Measurements from ENCODE around the gene AGRN. TPM values are rescaled to one million over a fixed set of nuclear protein-coding genes. Genes with fewer than 3 reads are reported as not detected.

The AGRN gene
- total RNA-seq, 4 donors from 2014 or later, result 20.0 to 35.8 (median 32.0) TPM

DNA sequence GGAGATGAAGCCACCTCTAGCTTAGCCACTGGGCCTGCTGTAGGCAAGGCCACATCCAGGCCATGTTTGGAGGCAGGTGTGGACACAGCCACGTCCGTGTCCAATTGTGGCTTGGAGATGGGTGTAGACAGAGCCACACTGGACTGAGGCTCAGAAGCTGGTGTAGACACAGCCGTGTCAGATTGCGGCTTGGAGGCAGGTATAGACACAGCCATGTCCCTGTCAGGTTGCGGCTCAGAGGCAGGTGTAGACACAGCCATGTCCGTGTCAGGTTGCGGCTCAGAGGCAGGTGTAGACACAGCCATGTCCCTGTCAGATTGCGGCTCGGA is 40.2 kb upstream of the AGRN start:
- intact Hi-C loops (cut with DNase I), result loop anchor here (5.0 kb wide), 1 partner anchor 83 kb away; no protein-coding TSS in a partner anchor
- 38 to 60% methylated on average over 1 to 8 of the region's 9 CpGs for WGBS, 2 donors
- TF ChIP-seq, protein P1, sequence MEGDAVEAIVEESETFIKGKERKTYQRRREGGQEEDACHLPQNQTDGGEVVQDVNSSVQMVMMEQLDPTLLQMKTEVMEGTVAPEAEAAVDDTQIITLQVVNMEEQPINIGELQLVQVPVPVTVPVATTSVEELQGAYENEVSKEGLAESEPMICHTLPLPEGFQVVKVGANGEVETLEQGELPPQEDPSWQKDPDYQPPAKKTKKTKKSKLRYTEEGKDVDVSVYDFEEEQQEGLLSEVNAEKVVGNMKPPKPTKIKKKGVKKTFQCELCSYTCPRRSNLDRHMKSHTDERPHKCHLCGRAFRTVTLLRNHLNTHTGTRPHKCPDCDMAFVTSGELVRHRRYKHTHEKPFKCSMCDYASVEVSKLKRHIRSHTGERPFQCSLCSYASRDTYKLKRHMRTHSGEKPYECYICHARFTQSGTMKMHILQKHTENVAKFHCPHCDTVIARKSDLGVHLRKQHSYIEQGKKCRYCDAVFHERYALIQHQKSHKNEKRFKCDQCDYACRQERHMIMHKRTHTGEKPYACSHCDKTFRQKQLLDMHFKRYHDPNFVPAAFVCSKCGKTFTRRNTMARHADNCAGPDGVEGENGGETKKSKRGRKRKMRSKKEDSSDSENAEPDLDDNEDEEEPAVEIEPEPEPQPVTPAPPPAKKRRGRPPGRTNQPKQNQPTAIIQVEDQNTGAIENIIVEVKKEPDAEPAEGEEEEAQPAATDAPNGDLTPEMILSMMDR (IDR thresholded peaks at IDR 0.05), result no peak
- no peak for TF ChIP-seq POLR2A (IDR thresholded peaks at IDR 0.05)
- no peak for DNase-seq
- peaks cover 8 to 43% (median 13%) of the 10 kb centered on the region in 3 donors for H3K4me1 ChIP-seq
- H3K36me3 ChIP-seq, result peaks cover 0 to 7% (median 0%) of the 10 kb centered on the region in 3 donors
- H3K27ac ChIP-seq, result no peak overlapping the region
- H3K4me3 ChIP-seq, result no peak overlapping the region
- peaks cover 0 to 81% (median 2%) of the 10 kb centered on the region in 4 donors for H3K27me3 ChIP-seq
- H3K9me3 ChIP-seq, result no peaks in the 10 kb centered on the region

- DNase-seq, result no peak
- intact Hi-C loops (cut with DNase I), result loop anchor here (5.0 kb wide), 1 partner anchor 82 kb away; no protein-coding TSS in a partner anchor
- 20 to 23% methylated on average over 1 to 3 of the region's 13 CpGs for WGBS, 2 donors
- Histone ChIP-seq H3K4me1 (peaks cover 8 to 39% (median 12%) of the 10 kb centered on the region in 3 donors), H3K9me3 (no peaks in the 10 kb centered on the region), H3K36me3 (peaks cover 0 to 3% (median 0%) of the 10 kb centered on the region in 3 donors), H3K27ac (no peak overlapping the region), H3K27me3 (peaks cover 0 to 81% (median 3%) of the 10 kb centered on the region in 4 donors), H3K4me3 (no peak overlapping the region)
- no peak for TF ChIP-seq POLR2A (IDR thresholded peaks at IDR 0.05)
- TF ChIP-seq, protein P1 (IDR thresholded peaks at IDR 0.05), result no peak
These were observed 39.8 kb upstream of the AGRN start for GRCh38 chr1:980137-980571.

- WGBS, 2 donors, result 61 to 77% methylated on average over 5 to 8 of the region's 35 CpGs
- no peak overlapping the region for H3K27ac ChIP-seq
- no peaks in the 10 kb centered on the region for H3K9me3 ChIP-seq
- intact Hi-C loops (cut with DNase I), result loop anchor here (5.0 kb wide), 1 partner anchor 82 kb away; no protein-coding TSS in a partner anchor
- DNase-seq, result no peak
- peaks cover 0 to 81% (median 3%) of the 10 kb centered on the region in 4 donors for H3K27me3 ChIP-seq
- H3K4me3 ChIP-seq, result no peak overlapping the region
- no peaks in the 10 kb centered on the region for H3K36me3 ChIP-seq
- TF ChIP-seq POLR2A (IDR thresholded peaks at IDR 0.05), result no peak
- TF ChIP-seq, protein P1 (IDR thresholded peaks at IDR 0.05), result no peak
- H3K4me1 ChIP-seq, result peaks cover 6 to 32% (median 6%) of the 10 kb centered on the region in 3 donors
These were observed 39.1 kb upstream of the AGRN start for GRCh38 chr1:980602-981395.

DNA sequence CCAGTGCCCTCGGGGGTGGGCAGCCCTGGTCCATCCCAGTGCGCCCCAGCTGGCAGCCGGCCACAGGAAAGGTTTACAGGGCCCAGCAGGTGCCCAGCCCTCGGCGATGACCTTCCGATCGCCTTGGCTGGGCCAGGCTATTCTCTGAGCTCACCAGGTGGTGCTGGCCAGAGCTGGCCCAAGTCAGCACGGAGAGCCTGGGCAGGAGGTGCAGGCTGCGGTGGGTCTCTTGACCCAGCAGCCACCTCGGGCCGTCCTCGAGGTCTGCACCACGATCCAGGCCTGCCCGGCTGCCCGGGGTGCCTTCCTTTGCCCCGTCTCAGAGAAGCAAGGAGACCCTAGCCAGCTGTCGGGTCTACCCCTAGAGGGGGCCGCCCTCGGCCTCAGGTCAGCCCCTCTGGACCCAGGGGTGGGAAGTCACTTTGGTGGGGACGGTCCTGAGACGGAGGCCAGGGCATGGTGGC is 38.4 kb upstream of the AGRN start:
- no peak overlapping the region for H3K4me3 ChIP-seq
- no peak for TF ChIP-seq POLR2A (IDR thresholded peaks at IDR 0.05)
- TF ChIP-seq, protein P1 (IDR thresholded peaks at IDR 0.05), result no peak
- 80% methylated on average over 3 of the region's 21 CpGs; no CpG with 5 or more reads in 1 of the 2 donors for WGBS, 2 donors
- no peak for DNase-seq
- H3K27ac ChIP-seq, result no peak overlapping the region
- peaks cover 0 to 81% (median 3%) of the 10 kb centered on the region in 4 donors for H3K27me3 ChIP-seq
- intact Hi-C loops (cut with DNase I), result loop anchor here (5.0 kb wide), 1 partner anchor 81 kb away; no protein-coding TSS in a partner anchor
- peaks cover 0 to 25% (median 0%) of the 10 kb centered on the region in 3 donors for H3K4me1 ChIP-seq
- no peaks in the 10 kb centered on the region for H3K36me3 ChIP-seq
- no peaks in the 10 kb centered on the region for H3K9me3 ChIP-seq
